Hepatocyte (in vitro differentiated cells): Measurements from ENCODE around the gene PSME1. TPM values are rescaled to one million over a fixed set of nuclear protein-coding genes. Genes with fewer than 3 reads are reported as not detected.

Experiments
- DNase-seq: peaks from one replicate; pipeline ENCODE4 v3.0.0-alpha.2; 2016; ENCODE audit warnings: low spot score
- H2AFZ ChIP-seq: fragments of 200-600 bp; sonication (generic); 2 replicates; pipeline ENCODE4 v1.6.0; 2016; ENCODE audit warnings: antibody characterized with exemption, mild to moderate bottlenecking
- H3K27ac ChIP-seq: fragments of 200-600 bp; sonication (generic); 2 replicates; pipeline ENCODE4 v1.5.1; 2016; ENCODE audit warnings: mild to moderate bottlenecking
- H3K27me3 ChIP-seq: fragments of 200-600 bp; sonication (generic); 2 replicates; pipeline ENCODE4 v1.6.1; 2016
- H3K36me3 ChIP-seq: fragments of 200-600 bp; sonication (generic); replicated peaks from 2 replicates; pipeline ENCODE4 v1.5.1; 2016; ENCODE audit warnings: low read depth; ENCODE audit not compliant: insufficient read depth
- H3K4me1 ChIP-seq: fragments of 200-600 bp; sonication (generic); 2 replicates; pipeline ENCODE4 v1.5.1; 2016; ENCODE audit warnings: mild to moderate bottlenecking, moderate library complexity; ENCODE audit not compliant: insufficient read depth
- H3K4me2 ChIP-seq: fragments of 200-600 bp; sonication (generic); 2 replicates; pipeline ENCODE4 v1.6.0; 2016
- H3K4me3 ChIP-seq: fragments of 200-600 bp; sonication (generic); 2 replicates; pipeline ENCODE4 v1.5.1; 2016; ENCODE audit warnings: mild to moderate bottlenecking
- H3K79me2 ChIP-seq: fragments of 200-600 bp; sonication (generic); 2 replicates; pipeline ENCODE4 v1.6.0; 2017; ENCODE audit warnings: mild to moderate bottlenecking
- H3K9me2 ChIP-seq: fragments of 200-600 bp; sonication (generic); replicated peaks from 2 replicates; pipeline ENCODE4 v1.6.0; 2017; ENCODE audit warnings: mild to moderate bottlenecking; ENCODE audit not compliant: insufficient read depth
- H3K9me3 ChIP-seq: fragments of 200-600 bp; sonication (generic); 2 replicates; pipeline ENCODE4 v1.5.1; 2016; ENCODE audit warnings: low read depth, mild to moderate bottlenecking
- H4K20me1 ChIP-seq: fragments of 200-600 bp; sonication (generic); 2 replicates; pipeline ENCODE4 v1.6.0; 2016; ENCODE audit warnings: mild to moderate bottlenecking; ENCODE audit not compliant: insufficient read depth, poor library complexity, severe bottlenecking
- CTCF ChIP-seq: fragments of 200-600 bp; sonication (generic); IDR thresholded peaks from 2 replicates; pipeline ENCODE4 v1.5.1; 2016; ENCODE audit warnings: antibody characterized with exemption, mild to moderate bottlenecking; ENCODE audit not compliant: poor library complexity
- EZH2 ChIP-seq: fragments of 200-600 bp; sonication (generic); IDR thresholded peaks from 2 replicates; pipeline ENCODE4 v1.6.1; 2016; ENCODE audit warnings: antibody characterized with exemption, mild to moderate bottlenecking, borderline replicate concordance
- EZH2phosphoT487 ChIP-seq: fragments of 200-600 bp; sonication (generic); IDR thresholded peaks from one replicate; pipeline ENCODE4 v1.6.1; 2018; ENCODE audit warnings: antibody characterized with exemption, mild to moderate bottlenecking, low read depth, moderate library complexity; ENCODE audit not compliant: unreplicated experiment, severe bottlenecking
- WGBS: methylation state at CpG from one replicate; pipeline ENCODE4 v1.1.6; 2016; ENCODE audit warnings: low lambda C conversion rate; ENCODE audit errors: missing lambda C conversion rate; 5-methylcytosine and 5-hydroxymethylcytosine counted together
- polyA plus RNA-seq: library from polyadenylated mRNA; unstranded; fragments of >200 nt; fragmentation: Nextera tagmentation; extraction: Ambion mirVana; gene quantifications from 2 replicates; pipeline ENCODE4 v1.2.1, GENCODE V29; 2016
- total RNA-seq: library from RNA; depleted of rRNA; stranded (reverse); fragments of >200 nt; gene quantifications from 2 replicates; pipeline ENCODE4 v1.2.3, GENCODE V29; 2014

Gene PSME1
- total and polyA plus RNA-seq, 2 experiments from 2014 or later = 123 to 238 TPM

GRCh38 chr14:24139272-24139934, 3.4 kb downstream of the PSME1 start:
- DNase-seq = no peak
- H3K27ac ChIP-seq = no peak overlapping the region
- no peaks in the 10 kb centered on the region for H3K9me2 ChIP-seq
- H3K9me3 ChIP-seq = no peaks in the 10 kb centered on the region
- H4K20me1 ChIP-seq = peaks cover 3% of the 10 kb centered on the region
- H3K4me3 ChIP-seq = no peak overlapping the region
- H2AFZ ChIP-seq = no peak overlapping the region
- peaks cover 7% of the 10 kb centered on the region for H3K4me1 ChIP-seq
- WGBS = 93% methylated on average over 9 of the region's 9 CpGs
- TF ChIP-seq EZH2 = no peak
- no peak for TF ChIP-seq CTCF
- TF ChIP-seq EZH2phosphoT487 = no peak
- no peaks in the 10 kb centered on the region for H3K36me3 ChIP-seq
- H3K79me2 ChIP-seq = peaks cover 45% of the 10 kb centered on the region
- peak overlapping the region; percentile 97 for H3K4me2 ChIP-seq
- H3K27me3 ChIP-seq = no peaks in the 10 kb centered on the region

- H3K4me3 ChIP-seq = peak within 1 kb of the TSS; percentile 27
- peak within 1 kb of the TSS; percentile 75 for H3K27ac ChIP-seq
- H3K79me2 ChIP-seq = peaks cover 59% of the 10 kb centered on the region
- peak within 1 kb of the TSS; percentile 44 for H2AFZ ChIP-seq
- peaks cover 3% of the 10 kb centered on the region for H4K20me1 ChIP-seq
- H3K4me1 ChIP-seq = peaks cover 16% of the 10 kb centered on the region
- no peak for TF ChIP-seq EZH2
- TF ChIP-seq EZH2phosphoT487 = no peak
- peak; percentile 28 for TF ChIP-seq CTCF
- WGBS = 2% methylated on average over 59 of the region's 65 CpGs
- H3K9me3 ChIP-seq = no peaks in the 10 kb centered on the region
- H3K27me3 ChIP-seq = no peaks in the 10 kb centered on the region
- H3K9me2 ChIP-seq = no peaks in the 10 kb centered on the region
- peak within 1 kb of the TSS; percentile 97 for H3K4me2 ChIP-seq
- H3K36me3 ChIP-seq = no peaks in the 10 kb centered on the region
- DNase-seq = peak; percentile 100
Observed at GRCh38 chr14:24141097-24141880, 5.3 kb downstream of the PSME1 start, which contains the start of gene EMC9. Gene EMC9, minus strand, starts transcription at chr14:24141591. Its CDS starts 287 bp downstream, at chr14:24141304.

- peaks cover 8% of the 10 kb centered on the region for H4K20me1 ChIP-seq
- no peak overlapping the region for H3K4me3 ChIP-seq
- DNase-seq = no peak
- no peak overlapping the region for H2AFZ ChIP-seq
- peaks cover 49% of the 10 kb centered on the region for H3K79me2 ChIP-seq
- no peaks in the 10 kb centered on the region for H3K36me3 ChIP-seq
- no peaks in the 10 kb centered on the region for H3K9me3 ChIP-seq
- peaks cover 14% of the 10 kb centered on the region for H3K4me1 ChIP-seq
- no peaks in the 10 kb centered on the region for H3K9me2 ChIP-seq
- H3K27me3 ChIP-seq = no peaks in the 10 kb centered on the region
- H3K4me2 ChIP-seq = no peak overlapping the region
- TF ChIP-seq EZH2phosphoT487 (no peak), CTCF (no peak), EZH2 (no peak)
- WGBS = 100% methylated on average over 2 of the region's 2 CpGs
- H3K27ac ChIP-seq = no peak overlapping the region
Observed at GRCh38 chr14:24143511-24143910, 7.5 kb downstream of the PSME1 start.
